Activated naive CD4-positive, alpha-beta T cell treated with anti-CD3 and anti-CD28 coated beads, Interleukin-2, amount 50 U/mL, for 24 hours (primary cell): ENCODE results near the gene ESYT2.

Source experiments
- H3K27ac Mint-ChIP-seq: one replicate; pipeline ENCODE4 v1.8.0; 2021; ENCODE audit warnings: mild to moderate bottlenecking, mixed read lengths
- H3K27me3 Mint-ChIP-seq: one replicate; pipeline ENCODE4 v1.8.0; 2021; ENCODE audit warnings: mixed read lengths
- H3K36me3 Mint-ChIP-seq: one replicate; pipeline ENCODE4 v1.8.0; 2021; ENCODE audit warnings: mixed read lengths
- H3K4me1 Mint-ChIP-seq: one replicate; pipeline ENCODE4 v1.8.0; 2021; ENCODE audit warnings: mixed read lengths
- H3K4me3 Mint-ChIP-seq: one replicate; pipeline ENCODE4 v1.8.0; 2021; ENCODE audit warnings: mild to moderate bottlenecking, mixed read lengths
- H3K9me3 Mint-ChIP-seq: one replicate; pipeline ENCODE4 v1.8.0; 2021; ENCODE audit warnings: mixed read lengths

Gene ESYT2

DNA sequence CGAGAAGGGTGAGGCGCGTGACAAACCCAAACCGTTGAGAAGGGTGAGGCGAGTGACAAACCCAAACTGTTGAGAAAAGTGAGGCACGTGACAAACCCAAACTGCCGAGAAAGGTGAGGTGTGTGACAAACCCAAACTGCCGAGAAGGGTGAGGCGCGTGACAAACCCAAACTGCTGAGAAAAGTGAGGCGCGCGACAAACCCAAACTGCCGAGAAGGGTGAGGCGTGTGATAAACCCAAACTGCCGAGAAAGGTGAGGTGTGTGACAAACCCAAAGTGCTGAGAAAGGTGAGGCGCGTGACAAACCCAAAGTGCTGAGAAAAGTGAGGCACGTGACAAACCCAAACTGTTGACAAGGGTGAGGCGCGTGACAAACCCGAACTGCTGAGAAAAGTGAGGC is 25.0 kb downstream of the ESYT2 start:
- H3K9me3 Mint-ChIP-seq = no peaks in the 10 kb centered on the region
- peaks cover 61% of the 10 kb centered on the region for H3K4me1 Mint-ChIP-seq
- H3K27ac Mint-ChIP-seq = peak overlapping the region; percentile 68
- H3K4me3 Mint-ChIP-seq = no peak overlapping the region
- peaks cover 18% of the 10 kb centered on the region for H3K36me3 Mint-ChIP-seq
- no peaks in the 10 kb centered on the region for H3K27me3 Mint-ChIP-seq

DNA sequence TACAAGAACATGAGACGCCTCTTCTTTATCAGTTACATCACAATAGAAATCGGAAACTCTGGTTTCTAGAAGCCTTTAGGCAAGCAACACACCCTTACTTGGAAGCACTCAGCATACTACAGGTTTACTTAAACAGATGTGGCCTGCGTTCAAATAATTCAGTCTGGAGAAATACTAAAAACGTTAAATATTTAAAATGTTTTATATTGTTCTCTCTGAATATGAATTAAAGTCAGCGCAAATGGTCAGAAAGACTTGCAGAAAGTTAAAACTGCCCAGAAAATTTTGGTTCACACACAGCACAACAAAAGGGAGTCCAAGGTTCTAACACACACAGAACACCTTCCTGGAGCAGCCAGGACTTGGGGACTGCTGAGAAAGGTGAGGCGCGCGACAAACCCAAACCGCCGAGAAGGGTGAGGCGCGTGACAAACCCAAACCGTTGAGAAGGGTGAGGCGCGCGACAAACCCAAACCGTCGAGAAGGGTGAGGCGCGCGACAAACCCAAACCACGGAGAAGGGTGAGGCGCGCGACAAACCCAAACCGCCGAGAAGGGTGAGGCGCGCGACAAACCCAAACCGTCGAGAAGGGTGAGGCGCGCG is 25.8 kb downstream of the ESYT2 start:
- Mint-ChIP-seq H3K27me3 (no peaks in the 10 kb centered on the region), H3K27ac (peak overlapping the region; percentile 84), H3K4me3 (peak overlapping the region; percentile 39), H3K4me1 (peaks cover 62% of the 10 kb centered on the region), H3K9me3 (no peaks in the 10 kb centered on the region), H3K36me3 (peaks cover 18% of the 10 kb centered on the region)

DNA sequence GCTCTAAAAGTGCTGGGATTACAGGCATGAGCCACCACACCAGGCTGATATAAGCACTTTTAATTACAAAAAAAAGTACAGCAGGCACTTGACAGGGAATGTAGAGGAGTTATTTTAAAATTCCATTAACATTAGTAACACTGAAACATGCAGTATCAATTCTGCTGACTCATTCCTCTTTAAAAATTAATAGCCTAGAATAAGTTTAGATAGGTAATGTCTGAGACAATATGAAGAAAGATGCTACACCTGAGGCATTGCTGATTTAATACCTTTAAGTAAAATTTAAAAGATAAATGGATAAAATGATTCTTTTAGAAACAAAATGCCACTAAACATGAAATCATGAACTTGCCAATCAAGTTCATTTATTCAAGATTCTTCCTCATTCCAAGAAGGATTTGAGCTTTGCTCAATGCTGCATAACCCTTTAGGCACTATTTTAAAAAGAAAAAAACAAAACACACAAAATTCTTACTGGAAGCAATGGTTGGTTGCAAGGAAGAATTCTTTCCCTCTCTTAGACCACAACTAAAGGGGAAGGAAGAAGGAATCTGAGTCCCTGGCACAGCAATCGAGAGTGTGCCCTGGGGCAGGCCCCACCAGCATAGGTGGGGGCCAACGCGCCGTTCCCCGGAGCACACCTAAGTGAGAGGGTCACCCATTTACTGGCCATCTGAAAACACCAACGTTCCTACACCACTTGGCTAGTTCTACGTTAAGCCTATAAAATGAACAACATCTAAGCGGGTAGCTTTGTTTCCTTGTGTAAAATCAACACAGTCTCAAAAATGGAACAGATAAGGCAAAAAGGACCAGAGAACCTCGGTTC is 26.6 kb downstream of the ESYT2 start:
- Mint-ChIP-seq H3K36me3 (peaks cover 17% of the 10 kb centered on the region), H3K4me1 (peaks cover 59% of the 10 kb centered on the region), H3K9me3 (no peaks in the 10 kb centered on the region), H3K27ac (peak overlapping the region; percentile 84), H3K4me3 (peak overlapping the region; percentile 39), H3K27me3 (no peaks in the 10 kb centered on the region)

DNA sequence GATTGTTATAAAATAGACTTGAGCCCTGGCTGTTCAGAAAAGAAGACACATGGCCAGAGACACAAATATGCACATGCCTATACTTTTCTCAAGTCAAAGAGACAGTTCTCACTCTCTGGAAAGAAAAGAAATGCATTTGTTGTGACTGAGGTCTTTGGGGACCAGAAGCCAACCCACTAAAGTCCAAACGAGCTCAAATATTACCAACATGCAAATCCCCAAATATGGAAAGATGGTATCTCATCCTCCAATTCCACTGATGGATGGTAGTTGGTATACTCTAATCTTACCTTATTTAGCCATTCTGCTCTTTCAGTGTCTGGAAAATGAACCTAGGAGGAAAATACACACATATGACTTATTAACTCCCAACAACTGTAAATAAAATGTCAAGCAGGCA is 30.6 kb downstream of the ESYT2 start:
- Mint-ChIP-seq H3K4me1 (peaks cover 45% of the 10 kb centered on the region), H3K36me3 (peaks cover 6% of the 10 kb centered on the region), H3K4me3 (no peak overlapping the region), H3K27me3 (no peaks in the 10 kb centered on the region), H3K9me3 (no peaks in the 10 kb centered on the region), H3K27ac (peak overlapping the region; percentile 81)

DNA sequence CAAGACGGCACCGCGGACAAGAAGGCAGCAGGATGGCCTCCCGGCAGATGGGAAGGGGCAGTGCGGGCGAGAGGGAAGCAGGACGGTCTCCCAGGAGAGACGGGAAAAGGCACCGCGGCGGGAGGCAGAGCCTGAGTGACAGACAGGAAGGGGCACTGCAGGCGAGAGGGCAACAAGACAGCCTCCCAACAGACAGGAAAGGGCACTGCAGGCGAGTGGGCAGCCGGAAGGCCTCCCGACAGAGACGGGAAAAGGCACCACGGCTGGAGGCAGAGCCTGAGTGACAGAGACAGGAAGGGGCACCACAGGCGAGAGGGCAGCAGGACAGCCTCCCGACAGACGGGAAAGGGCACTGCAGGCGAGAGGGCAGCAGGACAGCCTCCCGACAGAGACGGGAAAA is 32.6 kb downstream of the ESYT2 start:
- peaks cover 12% of the 10 kb centered on the region for H3K36me3 Mint-ChIP-seq
- no peaks in the 10 kb centered on the region for H3K27me3 Mint-ChIP-seq

DNA sequence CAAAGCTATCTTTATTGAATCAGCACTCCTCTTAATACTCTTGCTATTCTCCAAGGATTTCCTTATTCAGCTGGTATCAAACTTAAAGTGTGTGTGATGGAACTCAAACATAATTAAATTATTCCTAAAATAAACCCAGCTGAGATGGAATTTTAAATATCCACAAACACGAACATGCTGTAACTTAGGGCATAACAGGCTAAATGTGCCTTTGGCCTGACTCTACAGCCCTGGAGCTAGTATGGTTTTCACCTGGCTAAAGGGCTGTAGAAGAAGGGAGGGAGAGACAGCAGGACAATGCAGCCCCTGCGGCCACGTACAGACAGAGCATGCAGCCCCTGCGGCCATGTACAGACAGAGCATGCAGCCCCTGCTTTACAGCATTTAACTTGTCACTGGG is 34.0 kb downstream of the ESYT2 start:
- Mint-ChIP-seq H3K4me1 (peaks cover 21% of the 10 kb centered on the region), H3K27ac (no peak overlapping the region), H3K4me3 (no peak overlapping the region), H3K36me3 (peaks cover 18% of the 10 kb centered on the region), H3K9me3 (no peaks in the 10 kb centered on the region), H3K27me3 (no peaks in the 10 kb centered on the region)

More for the DNA sequence above, 32.6 kb downstream of the ESYT2 start:
- Mint-ChIP-seq H3K9me3 (no peaks in the 10 kb centered on the region), H3K4me1 (peaks cover 27% of the 10 kb centered on the region), H3K27ac (no peak overlapping the region), H3K4me3 (no peak overlapping the region)

DNA sequence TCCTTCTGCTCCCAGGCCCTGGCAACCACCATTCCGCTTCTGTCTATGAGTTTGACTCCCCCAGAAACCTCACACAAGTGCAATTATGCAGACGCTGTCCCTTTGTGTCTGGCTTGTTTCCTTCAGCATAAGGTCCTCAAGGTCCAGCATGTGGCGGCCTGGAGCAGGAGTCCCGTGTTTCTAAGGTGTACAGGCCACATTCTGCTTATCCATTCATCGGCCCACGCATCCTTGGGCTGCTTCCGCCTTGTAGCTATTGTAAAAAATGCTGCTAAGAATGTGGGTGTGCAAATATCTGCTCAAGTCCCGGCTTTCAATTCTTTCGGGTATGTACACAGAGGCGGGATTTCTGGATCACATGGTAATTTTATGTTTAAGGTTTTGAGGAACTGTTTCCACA is 38.2 kb downstream of the ESYT2 start:
- no peak overlapping the region for H3K27ac Mint-ChIP-seq
- H3K36me3 Mint-ChIP-seq = peaks cover 16% of the 10 kb centered on the region
- peaks cover 11% of the 10 kb centered on the region for H3K4me1 Mint-ChIP-seq
- H3K4me3 Mint-ChIP-seq = no peak overlapping the region
- H3K27me3 Mint-ChIP-seq = no peaks in the 10 kb centered on the region
- no peaks in the 10 kb centered on the region for H3K9me3 Mint-ChIP-seq

DNA sequence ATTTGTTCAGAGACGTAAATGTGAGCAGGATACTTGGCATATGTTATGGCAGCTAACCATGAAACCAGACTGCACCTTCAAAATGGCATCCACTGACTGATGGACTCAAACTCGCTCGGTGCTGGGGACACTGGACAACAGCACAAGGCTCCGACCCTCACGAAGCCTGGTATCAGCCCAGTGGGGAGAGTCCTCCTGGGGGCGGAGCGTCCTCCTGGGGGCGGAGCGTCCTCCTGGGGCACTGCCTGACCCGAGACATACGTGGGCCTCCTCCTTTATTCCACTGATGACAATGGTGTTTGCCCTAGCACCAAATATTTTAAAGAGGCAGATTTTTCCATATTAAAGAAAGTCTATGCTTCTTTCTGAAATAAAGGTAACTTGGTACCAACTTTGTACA is 39.5 kb downstream of the ESYT2 start:
- Mint-ChIP-seq H3K9me3 (no peaks in the 10 kb centered on the region), H3K36me3 (peaks cover 16% of the 10 kb centered on the region), H3K27me3 (no peaks in the 10 kb centered on the region), H3K27ac (peak overlapping the region; percentile 14), H3K4me3 (no peak overlapping the region), H3K4me1 (peaks cover 11% of the 10 kb centered on the region)

DNA sequence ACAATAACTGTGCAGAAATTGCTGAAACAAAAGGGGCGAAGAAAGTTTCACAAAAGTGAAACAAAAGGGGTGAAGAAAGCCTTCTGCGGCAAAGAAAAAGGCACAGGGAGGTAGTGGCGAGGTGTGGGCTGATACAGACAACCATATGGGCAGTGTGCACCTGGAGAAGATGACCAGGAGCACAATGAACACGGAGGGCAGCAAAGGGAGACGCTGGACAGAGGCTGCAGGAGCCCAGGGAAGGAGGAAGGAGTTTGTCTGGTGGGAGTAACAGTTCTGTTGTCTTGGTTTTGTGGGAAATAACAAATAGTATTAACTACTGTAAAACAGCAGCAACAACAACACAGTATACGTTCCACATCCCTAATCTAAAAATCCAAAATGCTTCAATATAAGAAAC is 42.4 kb downstream of the ESYT2 start:
- H3K9me3 Mint-ChIP-seq = no peaks in the 10 kb centered on the region
- H3K4me1 Mint-ChIP-seq = peaks cover 7% of the 10 kb centered on the region
- H3K27me3 Mint-ChIP-seq = no peaks in the 10 kb centered on the region
- H3K36me3 Mint-ChIP-seq = peaks cover 9% of the 10 kb centered on the region
- H3K27ac Mint-ChIP-seq = peak overlapping the region; percentile 46
- H3K4me3 Mint-ChIP-seq = no peak overlapping the region

DNA sequence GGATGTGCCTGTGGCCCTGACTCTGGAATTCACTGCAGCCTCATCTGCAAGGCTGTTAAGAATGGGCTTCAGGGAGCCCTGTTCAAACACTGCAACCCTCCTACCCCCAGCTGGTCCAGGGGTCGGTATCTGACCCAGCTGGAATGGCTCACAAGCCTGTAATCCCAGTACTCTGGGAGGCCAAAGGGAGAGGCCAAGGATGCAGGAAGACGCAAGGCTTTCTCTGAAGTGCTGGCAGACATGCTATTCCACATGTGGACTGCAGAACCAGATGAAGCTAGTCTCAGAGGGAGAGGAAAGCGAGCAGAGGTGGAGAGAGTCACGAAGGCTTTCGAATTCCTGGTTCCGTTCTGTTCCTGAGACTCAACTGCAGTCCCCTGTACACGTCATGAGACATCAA is 45.0 kb downstream of the ESYT2 start:
- H3K4me3 Mint-ChIP-seq = no peak overlapping the region
- H3K36me3 Mint-ChIP-seq = peaks cover 3% of the 10 kb centered on the region
- H3K4me1 Mint-ChIP-seq = peaks cover 7% of the 10 kb centered on the region
- H3K27ac Mint-ChIP-seq = no peak overlapping the region
- H3K9me3 Mint-ChIP-seq = no peaks in the 10 kb centered on the region
- no peaks in the 10 kb centered on the region for H3K27me3 Mint-ChIP-seq

DNA sequence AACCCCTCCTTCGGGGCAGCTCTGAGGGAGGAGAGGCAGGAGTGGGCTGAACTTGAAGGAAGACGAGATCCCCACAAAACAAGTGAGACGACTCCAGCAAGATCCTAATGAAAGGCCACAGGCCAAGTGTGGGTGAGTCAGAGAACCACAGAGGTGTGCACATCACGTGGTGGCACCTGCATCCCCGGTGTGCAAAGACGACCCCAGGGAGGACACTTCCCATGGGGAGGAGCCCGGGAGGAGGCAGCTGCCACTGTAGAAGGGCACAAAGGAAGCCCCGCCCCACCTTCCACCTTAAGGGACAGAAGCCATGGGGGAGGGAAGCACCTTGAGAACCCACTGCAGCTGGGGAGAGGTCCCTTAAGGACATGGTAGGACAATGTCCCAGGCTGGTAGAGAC is 45.7 kb downstream of the ESYT2 start:
- no peak overlapping the region for H3K4me3 Mint-ChIP-seq
- H3K27ac Mint-ChIP-seq = no peak overlapping the region
- no peaks in the 10 kb centered on the region for H3K27me3 Mint-ChIP-seq
- H3K4me1 Mint-ChIP-seq = peaks cover 7% of the 10 kb centered on the region
- H3K36me3 Mint-ChIP-seq = peaks cover 3% of the 10 kb centered on the region
- no peaks in the 10 kb centered on the region for H3K9me3 Mint-ChIP-seq

DNA sequence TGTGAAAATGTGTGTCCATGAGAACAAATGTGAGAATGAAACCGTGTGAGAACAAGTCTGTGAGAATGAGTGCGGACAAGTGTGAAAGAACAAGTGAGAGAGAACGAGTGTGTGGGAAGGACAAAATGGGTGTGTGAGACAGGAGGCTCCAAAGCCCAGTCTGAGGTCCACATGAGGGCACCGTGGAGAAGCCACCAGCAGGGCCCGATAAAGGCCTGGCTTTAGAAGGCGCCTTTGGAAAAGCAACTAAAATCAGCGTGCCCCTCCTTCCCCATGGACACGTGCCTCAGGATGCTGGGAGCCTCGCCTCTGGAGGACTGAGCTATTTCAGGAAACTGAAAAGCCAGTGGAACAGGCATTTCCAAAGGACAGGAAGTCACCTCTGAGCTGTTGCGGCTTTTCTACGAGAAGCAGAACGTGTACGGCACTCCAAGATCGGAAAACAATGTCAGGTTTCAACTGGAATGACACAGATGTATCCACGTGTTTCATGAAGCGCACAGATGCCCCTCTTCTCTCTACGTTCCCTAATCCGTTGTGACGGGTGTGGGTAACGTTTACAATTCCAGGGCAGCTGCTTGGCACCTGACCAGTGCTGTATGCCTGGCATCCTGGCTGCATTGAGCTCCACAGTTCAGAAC is 46.4 kb downstream of the ESYT2 start:
- Mint-ChIP-seq H3K4me1 (peaks cover 2% of the 10 kb centered on the region), H3K9me3 (no peaks in the 10 kb centered on the region)

DNA sequence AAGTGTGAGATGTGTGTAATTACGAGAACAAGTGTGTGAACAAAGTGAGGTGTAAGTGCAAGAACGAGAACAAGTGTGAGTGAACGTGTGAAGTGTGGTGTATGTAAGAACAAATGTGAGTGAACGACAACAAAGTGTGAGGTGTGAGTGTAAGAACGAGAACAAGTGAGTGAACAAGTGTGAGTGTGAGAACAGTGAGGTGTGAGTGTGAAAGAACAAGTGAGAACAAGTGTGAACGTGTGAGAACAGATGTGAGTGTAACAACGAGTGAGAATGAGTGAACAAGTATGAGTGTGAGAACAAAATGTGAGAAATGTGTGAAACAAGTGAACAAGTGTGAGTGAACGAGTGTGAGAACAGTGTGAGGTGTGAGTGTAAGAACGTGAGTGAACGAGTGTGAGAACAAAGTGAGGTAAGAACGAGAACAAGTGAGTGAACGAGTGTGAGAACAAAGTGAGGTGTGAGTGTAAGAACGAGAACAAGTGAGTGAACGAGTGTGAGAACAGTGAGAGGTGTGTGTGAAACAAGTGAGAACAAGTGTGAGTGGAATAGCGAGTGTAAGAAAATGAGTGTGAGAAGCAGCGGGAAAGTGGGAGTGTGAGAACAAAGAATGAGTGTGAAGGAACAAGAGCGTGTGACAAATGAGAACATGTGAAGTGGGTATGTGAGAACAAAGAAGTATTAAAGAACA is 47.2 kb downstream of the ESYT2 start:
- Mint-ChIP-seq H3K4me1 (no peaks in the 10 kb centered on the region), H3K27ac (no peak overlapping the region), H3K9me3 (no peaks in the 10 kb centered on the region), H3K27me3 (no peaks in the 10 kb centered on the region), H3K36me3 (peaks cover 7% of the 10 kb centered on the region), H3K4me3 (no peak overlapping the region)

More for the DNA sequence above, 46.4 kb downstream of the ESYT2 start:
- H3K4me3 Mint-ChIP-seq = no peak overlapping the region
- H3K27me3 Mint-ChIP-seq = no peaks in the 10 kb centered on the region
- no peak overlapping the region for H3K27ac Mint-ChIP-seq
- H3K36me3 Mint-ChIP-seq = peaks cover 3% of the 10 kb centered on the region

DNA sequence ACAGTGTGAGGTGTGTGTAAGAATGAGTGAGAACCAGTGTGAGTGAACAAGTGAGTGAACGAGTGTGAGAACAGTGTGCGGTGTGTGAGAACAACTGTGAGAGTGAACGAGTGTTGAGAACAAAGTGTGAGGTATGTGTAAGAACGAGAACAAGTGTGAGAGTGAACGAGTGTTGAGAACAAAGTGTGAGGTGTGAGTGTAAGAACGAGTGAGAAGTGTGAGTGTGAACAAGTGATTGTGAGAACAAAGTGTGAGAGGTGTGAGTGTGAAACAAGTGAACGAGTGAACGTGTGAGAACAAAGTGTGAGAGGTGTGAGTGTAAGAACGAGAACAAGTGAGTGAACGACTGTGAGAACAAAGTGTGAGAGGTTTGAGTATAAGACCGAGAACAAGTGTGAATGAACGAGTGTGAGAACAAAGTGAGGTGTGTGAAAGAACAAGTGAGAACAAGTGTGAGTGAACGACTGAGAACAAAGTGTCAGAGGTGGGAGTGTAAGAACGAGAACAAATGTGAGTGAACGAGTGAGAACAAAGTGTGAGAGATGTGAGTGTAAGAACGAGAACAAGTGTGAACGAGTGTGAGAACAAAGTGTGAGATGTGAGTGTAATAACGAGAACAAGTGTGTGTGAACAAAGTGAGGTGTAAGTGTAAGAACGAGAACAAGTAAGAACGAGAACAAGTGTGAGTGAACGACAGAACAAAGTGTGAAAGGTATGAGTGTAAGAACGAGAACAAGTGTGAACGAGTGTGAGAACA is 47.9 kb downstream of the ESYT2 start:
- Mint-ChIP-seq H3K9me3 (no peaks in the 10 kb centered on the region), H3K4me1 (no peaks in the 10 kb centered on the region), H3K36me3 (peaks cover 4% of the 10 kb centered on the region), H3K27me3 (no peaks in the 10 kb centered on the region), H3K27ac (no peak overlapping the region), H3K4me3 (no peak overlapping the region)
